GM12875 (cell line): Measurements from ENCODE around the gene FBXO24.
A peak's percentile ranks its signal among the peaks of the same experiment; 100 is the strongest.
"Not testable (repeated sequence)": the region's sequence is repeated elsewhere in the genome, so short reads cannot be mapped to it uniquely, and the experiment has no call there.

Experiments used
- H3K4me3 ChIP-seq: one replicate; pipeline ENCODE4 v1.5.1; 2011; ENCODE audit warnings: low read depth, low read length, control low read depth
- TF ChIP-seq, protein P1 (sequence below): IDR thresholded peaks from 2 replicates; pipeline ENCODE4 v1.5.1; 2011; ENCODE audit warnings: low read depth, mild to moderate bottlenecking, control low read depth, inconsistent platforms, low read length, moderate library complexity, borderline replicate concordance; ENCODE audit not compliant: insufficient read depth

Gene FBXO24

GRCh38 chr7:100561491-100562194 is 24.5 kb upstream of the FBXO24 start:
- H3K4me3 ChIP-seq: no peak overlapping the region
- TF ChIP-seq, protein P1, sequence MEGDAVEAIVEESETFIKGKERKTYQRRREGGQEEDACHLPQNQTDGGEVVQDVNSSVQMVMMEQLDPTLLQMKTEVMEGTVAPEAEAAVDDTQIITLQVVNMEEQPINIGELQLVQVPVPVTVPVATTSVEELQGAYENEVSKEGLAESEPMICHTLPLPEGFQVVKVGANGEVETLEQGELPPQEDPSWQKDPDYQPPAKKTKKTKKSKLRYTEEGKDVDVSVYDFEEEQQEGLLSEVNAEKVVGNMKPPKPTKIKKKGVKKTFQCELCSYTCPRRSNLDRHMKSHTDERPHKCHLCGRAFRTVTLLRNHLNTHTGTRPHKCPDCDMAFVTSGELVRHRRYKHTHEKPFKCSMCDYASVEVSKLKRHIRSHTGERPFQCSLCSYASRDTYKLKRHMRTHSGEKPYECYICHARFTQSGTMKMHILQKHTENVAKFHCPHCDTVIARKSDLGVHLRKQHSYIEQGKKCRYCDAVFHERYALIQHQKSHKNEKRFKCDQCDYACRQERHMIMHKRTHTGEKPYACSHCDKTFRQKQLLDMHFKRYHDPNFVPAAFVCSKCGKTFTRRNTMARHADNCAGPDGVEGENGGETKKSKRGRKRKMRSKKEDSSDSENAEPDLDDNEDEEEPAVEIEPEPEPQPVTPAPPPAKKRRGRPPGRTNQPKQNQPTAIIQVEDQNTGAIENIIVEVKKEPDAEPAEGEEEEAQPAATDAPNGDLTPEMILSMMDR: no peak

DNA sequence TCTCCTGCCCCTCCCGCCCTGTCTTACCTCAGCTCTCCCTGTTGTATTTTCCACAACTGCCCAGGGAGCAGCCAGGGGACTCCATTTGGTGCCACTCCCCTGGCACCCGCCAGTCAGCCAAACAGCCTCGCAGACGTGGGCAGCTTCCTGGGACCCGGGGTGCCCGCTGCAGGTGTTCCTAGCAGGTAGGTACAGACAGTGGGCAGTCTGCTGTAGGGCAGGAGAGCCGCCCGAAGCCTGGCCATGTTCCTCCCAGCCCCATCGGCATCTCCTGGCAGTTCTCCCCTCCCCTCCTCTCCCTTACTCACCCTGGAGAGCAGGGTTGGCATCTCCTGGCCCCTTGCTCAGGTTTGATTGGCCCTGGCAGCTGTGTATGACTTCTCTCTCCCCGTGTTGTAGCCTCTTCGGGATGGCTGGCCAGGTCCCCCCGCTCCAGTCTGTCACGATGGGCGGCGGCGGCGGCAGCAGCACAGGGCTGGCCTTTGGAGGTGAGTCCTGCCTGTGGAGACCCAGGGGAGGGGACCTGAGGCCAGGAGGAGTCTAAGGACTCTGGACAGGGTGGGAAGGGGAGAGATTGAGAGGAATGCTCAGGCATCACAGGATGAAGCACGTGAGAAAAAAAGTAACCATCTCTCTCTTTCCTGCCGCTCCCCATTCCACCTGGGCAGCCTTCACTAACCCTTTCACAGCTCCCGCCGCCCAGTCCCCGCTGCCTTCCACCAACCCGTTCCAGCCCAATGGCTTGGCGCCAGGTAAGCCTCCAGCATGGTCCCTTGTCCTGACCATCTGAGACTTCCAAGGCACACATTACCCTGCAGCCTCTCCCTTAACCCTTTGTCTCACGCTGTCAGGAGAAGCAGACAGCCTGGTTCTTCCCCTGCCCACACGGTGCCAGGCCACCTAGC is 23.7 kb upstream of the FBXO24 start:
- no peak overlapping the region for H3K4me3 ChIP-seq
- TF ChIP-seq, protein P1: no peak

DNA sequence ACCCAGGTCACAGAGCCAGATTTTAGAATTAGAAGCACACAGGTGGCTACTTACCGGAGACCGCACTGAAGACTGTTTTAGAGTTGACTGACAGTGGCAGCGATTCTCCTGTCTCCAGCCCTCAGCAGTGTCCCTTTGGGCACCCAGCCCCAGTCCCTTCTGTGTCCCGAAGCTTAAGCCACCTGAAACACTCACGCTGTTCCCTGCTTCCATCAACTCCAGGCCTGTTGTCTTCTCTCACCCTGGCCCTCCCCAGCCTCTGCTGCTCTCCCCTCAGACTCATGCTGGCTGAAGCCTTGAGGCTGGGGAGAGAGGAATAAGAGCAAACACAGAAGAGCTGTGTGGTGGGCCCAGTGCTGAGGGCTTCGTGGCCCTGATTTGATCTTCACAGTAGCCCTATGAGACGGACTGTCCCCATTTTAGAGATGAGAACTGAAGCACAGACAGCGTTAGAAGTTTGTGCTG is 23.0 kb upstream of the FBXO24 start:
- TF ChIP-seq, protein P1: no peak
- no peak overlapping the region for H3K4me3 ChIP-seq

GRCh38 chr7:100563809-100564400 is 22.2 kb upstream of the FBXO24 start:
- no peak overlapping the region for H3K4me3 ChIP-seq
- TF ChIP-seq, protein P1: peak; percentile 98

- not testable (repeated sequence) for H3K4me3 ChIP-seq
These were observed 21.7 kb upstream of the FBXO24 start for GRCh38 chr7:100564405-100564804.

DNA sequence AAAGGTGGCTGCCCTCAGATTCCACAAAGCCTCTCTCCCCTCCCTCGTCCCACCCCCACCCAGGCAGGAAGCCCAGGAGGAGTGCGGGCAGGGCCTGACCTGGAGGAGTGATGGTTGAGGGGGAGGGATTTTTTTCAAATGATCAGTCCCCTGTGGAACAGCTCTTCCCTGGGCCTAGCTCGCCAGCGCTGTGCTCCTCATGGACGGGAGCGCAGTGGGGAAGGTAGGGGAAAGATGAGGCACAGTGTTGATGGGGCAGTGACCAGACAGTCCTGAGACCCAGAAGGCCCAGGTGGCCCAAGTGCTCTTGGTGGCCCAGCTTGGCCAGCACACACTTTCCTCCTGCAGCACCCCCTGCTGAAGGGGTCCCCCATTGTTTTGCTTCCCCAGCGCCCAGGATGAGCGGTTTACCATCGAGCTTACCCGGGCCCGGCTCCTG is 21.0 kb upstream of the FBXO24 start:
- TF ChIP-seq, protein P1: no peak
- no peak overlapping the region for H3K4me3 ChIP-seq

DNA sequence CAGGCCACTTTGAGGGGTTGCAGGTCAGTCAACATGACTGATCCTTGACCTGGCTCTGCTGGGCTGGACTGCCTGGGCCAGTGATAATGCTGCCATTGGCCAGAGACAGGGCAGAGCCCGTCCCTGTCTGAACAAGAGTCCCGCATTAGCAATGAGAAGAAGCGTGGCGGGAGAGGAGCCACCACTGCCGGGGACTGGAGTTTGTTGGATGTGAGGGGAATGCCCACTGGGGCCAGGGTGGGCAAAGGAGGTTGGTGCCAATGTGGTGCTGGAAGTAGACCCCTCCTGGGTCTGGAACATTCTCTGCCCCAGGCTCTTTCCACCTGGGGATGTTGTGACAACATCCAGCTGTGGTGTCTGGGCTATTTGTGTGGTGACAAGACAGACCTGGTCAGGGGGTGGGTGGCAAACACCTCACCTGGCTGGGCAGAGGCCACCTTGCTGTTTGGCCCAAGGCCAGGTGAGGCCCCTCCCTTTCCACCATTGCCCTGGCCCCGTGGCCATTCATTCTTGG is 20.1 kb upstream of the FBXO24 start:
- H3K4me3 ChIP-seq: no peak overlapping the region
- TF ChIP-seq, protein P1: no peak
